ENCODE data around the gene TRIM2.

GRCh38 chr4:153177841-153178240 lies 26.4 kb upstream of the TRIM2 start:
- TF ChIP-seq, protein P1, sequence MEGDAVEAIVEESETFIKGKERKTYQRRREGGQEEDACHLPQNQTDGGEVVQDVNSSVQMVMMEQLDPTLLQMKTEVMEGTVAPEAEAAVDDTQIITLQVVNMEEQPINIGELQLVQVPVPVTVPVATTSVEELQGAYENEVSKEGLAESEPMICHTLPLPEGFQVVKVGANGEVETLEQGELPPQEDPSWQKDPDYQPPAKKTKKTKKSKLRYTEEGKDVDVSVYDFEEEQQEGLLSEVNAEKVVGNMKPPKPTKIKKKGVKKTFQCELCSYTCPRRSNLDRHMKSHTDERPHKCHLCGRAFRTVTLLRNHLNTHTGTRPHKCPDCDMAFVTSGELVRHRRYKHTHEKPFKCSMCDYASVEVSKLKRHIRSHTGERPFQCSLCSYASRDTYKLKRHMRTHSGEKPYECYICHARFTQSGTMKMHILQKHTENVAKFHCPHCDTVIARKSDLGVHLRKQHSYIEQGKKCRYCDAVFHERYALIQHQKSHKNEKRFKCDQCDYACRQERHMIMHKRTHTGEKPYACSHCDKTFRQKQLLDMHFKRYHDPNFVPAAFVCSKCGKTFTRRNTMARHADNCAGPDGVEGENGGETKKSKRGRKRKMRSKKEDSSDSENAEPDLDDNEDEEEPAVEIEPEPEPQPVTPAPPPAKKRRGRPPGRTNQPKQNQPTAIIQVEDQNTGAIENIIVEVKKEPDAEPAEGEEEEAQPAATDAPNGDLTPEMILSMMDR (conservative IDR thresholded peaks at IDR 0.05; ENCODE audit: low read depth, low read length) = no peak
- TF ChIP-seq EZH2 (IDR thresholded peaks at IDR 0.05; ENCODE audit: borderline replicate concordance, low read depth, low read length, poor library complexity, severe bottlenecking) = no peak

Measured in A673 (cell line).